Peyer's patch (tissue), 4 donors: Measurements from ENCODE around the gene ACLY. TPM values are rescaled to one million over a fixed set of nuclear protein-coding genes. Genes with fewer than 3 reads are reported as not detected.

Experiments used
- DNase-seq, 3 donors: peaks; one replicate each; pipeline ENCODE4 v3.0.0-alpha.2; 2017 to 2019
- H3K27ac ChIP-seq, 4 donors: fragments of 200-600 bp; sonication (generic); one replicate each; pipeline ENCODE4 v1.5.1; 2016 to 2019
- H3K27me3 ChIP-seq, 2 donors: fragments of 200-600 bp; sonication (generic); one replicate each; pipeline ENCODE4 v1.5.1; 2019
- H3K36me3 ChIP-seq, 3 donors: fragments of 200-600 bp; sonication (generic); one replicate each; pipeline ENCODE4 v1.5.1; 2016 to 2019
- H3K4me1 ChIP-seq, 4 donors: fragments of 200-600 bp; sonication (generic); one replicate each; pipeline ENCODE4 v1.5.1; 2016 to 2019
- H3K4me3 ChIP-seq, 4 donors: fragments of 200-600 bp; sonication (generic); 1 replicate in 3 of 4; 2 replicates in 1 of 4; pipeline ENCODE4 v1.5.1; 2016 to 2019; ENCODE audit warnings: mild to moderate bottlenecking in 1 of 4
- H3K9me3 ChIP-seq, 4 donors: fragments of 200-600 bp; sonication (generic); one replicate each; pipeline ENCODE4 v1.5.1; 2016 to 2019; ENCODE audit warnings: mild to moderate bottlenecking in 1 of 4
- POLR2A ChIP-seq, 2 donors: fragments of 450-650 bp; IDR thresholded peaks; one replicate each; pipeline ENCODE4 v1.5.1; 2017; ENCODE audit warnings: antibody characterized with exemption in 2 of 2, mild to moderate bottlenecking in 2 of 2, moderate library complexity in 2 of 2
- total RNA-seq, 4 donors: library from RNA; depleted of rRNA; stranded (reverse); fragments of >200 nt; gene quantifications; one replicate each; pipeline ENCODE4 v1.1.0, GENCODE V29; 2016
- TF ChIP-seq, protein P1 (sequence below), 6 experiments: fragments of 450-650 bp in 4 of 6; fragments of 200-600 bp in 2 of 6; sonication (generic) in 1 of 6; IDR thresholded peaks; one replicate each; pipeline ENCODE4 v1.5.1; 2017 to 2019; ENCODE audit warnings: antibody characterized with exemption in 6 of 6, mild to moderate bottlenecking in 3 of 6, moderate library complexity in 1 of 6

ACLY gene
- total RNA-seq, 4 donors from 2014 or later = 54.5 to 108 (median 74.0) TPM

- H3K4me1 ChIP-seq = peaks cover 0 to 22% (median 0%) of the 10 kb centered on the region in 4 donors
- no peaks in the 10 kb centered on the region for H3K27me3 ChIP-seq
- H3K4me3 ChIP-seq = no peak overlapping the region
- H3K36me3 ChIP-seq = peaks cover 0 to 86% (median 0%) of the 10 kb centered on the region in 3 donors
- TF ChIP-seq, protein P1, sequence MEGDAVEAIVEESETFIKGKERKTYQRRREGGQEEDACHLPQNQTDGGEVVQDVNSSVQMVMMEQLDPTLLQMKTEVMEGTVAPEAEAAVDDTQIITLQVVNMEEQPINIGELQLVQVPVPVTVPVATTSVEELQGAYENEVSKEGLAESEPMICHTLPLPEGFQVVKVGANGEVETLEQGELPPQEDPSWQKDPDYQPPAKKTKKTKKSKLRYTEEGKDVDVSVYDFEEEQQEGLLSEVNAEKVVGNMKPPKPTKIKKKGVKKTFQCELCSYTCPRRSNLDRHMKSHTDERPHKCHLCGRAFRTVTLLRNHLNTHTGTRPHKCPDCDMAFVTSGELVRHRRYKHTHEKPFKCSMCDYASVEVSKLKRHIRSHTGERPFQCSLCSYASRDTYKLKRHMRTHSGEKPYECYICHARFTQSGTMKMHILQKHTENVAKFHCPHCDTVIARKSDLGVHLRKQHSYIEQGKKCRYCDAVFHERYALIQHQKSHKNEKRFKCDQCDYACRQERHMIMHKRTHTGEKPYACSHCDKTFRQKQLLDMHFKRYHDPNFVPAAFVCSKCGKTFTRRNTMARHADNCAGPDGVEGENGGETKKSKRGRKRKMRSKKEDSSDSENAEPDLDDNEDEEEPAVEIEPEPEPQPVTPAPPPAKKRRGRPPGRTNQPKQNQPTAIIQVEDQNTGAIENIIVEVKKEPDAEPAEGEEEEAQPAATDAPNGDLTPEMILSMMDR (IDR thresholded peaks at IDR 0.05) = no peak
- no peak for TF ChIP-seq POLR2A (IDR thresholded peaks at IDR 0.05)
- peak overlapping the region in 3 of 4 donors; percentile 14 to 61 (median 50) for H3K27ac ChIP-seq
- H3K9me3 ChIP-seq = no peaks in the 10 kb centered on the region
- DNase-seq = no peak
Observed at GRCh38 chr17:41907185-41907556, 11.6 kb downstream of the ACLY start.

DNA sequence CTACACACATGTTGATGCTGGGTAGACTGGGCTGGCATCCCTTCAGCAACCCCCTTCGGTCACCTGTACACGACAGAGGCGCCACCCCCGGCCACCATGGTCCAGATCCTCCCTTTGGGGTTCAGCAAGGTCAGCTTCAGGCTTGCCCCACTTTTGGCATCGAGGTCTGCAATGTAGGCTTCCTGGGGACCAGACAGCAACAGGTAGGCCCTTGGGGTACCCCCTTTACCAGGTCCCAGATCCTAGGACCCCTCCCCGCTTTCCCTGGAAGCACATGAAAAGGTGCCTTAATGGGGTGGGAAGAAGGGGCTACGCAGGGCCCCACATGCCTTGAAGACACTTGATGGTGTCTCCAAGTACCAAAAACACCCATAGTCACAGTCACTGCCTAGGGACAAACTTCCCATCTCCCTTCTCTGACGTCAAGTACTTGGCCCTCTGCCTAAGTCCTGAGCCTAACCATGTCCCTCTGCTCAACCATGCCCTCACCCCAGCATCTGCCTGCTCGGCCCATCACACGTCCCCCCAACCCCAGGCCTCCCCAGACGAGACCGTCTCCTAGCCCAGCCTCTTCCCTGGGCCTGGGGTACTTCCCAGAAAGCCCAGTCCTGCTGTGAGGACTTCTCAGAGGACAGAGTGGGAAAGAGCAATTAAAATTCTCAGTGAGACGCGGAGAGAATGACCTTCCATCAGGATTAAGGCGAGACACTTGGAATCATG is 12.1 kb downstream of the ACLY start:
- Histone ChIP-seq H3K4me1 (peaks cover 0 to 22% (median 0%) of the 10 kb centered on the region in 4 donors), H3K9me3 (no peaks in the 10 kb centered on the region), H3K36me3 (peaks cover 0 to 86% (median 0%) of the 10 kb centered on the region in 3 donors), H3K4me3 (no peak overlapping the region), H3K27ac (peak overlapping the region; percentile 11 to 61 (median 32)), H3K27me3 (no peaks in the 10 kb centered on the region)
- no peak for DNase-seq
- TF ChIP-seq, protein P1 (IDR thresholded peaks at IDR 0.05) = no peak
- no peak for TF ChIP-seq POLR2A (IDR thresholded peaks at IDR 0.05)

DNA sequence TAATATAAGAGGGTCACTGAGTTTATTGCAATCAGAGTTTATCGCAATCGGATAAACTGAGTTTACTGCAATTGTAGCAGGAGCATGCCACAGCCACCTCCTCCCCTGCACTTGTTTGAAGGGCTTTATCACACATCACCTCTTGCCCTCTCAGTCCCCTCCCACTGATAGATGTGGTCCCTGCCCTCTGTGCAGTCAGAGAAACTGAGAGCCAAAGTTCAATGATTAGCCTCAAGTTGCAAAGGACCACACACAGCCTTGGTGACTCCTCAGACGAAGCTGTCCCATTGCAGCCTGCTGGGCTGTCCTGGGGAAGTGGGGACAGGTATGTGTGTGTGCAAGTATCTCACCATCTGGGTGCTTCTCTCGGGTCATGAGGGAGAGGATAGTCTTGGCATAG is 13.6 kb downstream of the ACLY start:
- no peak overlapping the region for H3K4me3 ChIP-seq
- H3K36me3 ChIP-seq = peaks cover 0 to 86% (median 0%) of the 10 kb centered on the region in 3 donors
- H3K27ac ChIP-seq = peak overlapping the region in 2 of 4 donors; percentile 52 to 57
- H3K4me1 ChIP-seq = peaks cover 0 to 22% (median 0%) of the 10 kb centered on the region in 4 donors
- no peaks in the 10 kb centered on the region for H3K27me3 ChIP-seq
- TF ChIP-seq, protein P1 (IDR thresholded peaks at IDR 0.05) = no peak
- TF ChIP-seq POLR2A (IDR thresholded peaks at IDR 0.05) = no peak
- no peaks in the 10 kb centered on the region for H3K9me3 ChIP-seq
- DNase-seq = peak in 1 of 3 donors; percentile 56

GRCh38 chr17:41904242-41904841 is 14.4 kb downstream of the ACLY start:
- Histone ChIP-seq H3K27ac (no peak overlapping the region), H3K36me3 (peaks cover 0 to 86% (median 0%) of the 10 kb centered on the region in 3 donors), H3K27me3 (no peaks in the 10 kb centered on the region), H3K4me3 (no peak overlapping the region), H3K4me1 (peaks cover 0 to 22% (median 0%) of the 10 kb centered on the region in 4 donors), H3K9me3 (no peaks in the 10 kb centered on the region)
- DNase-seq = no peak
- no peak for TF ChIP-seq POLR2A (IDR thresholded peaks at IDR 0.05)
- TF ChIP-seq, protein P1 (IDR thresholded peaks at IDR 0.05) = no peak

GRCh38 chr17:41901646-41902045 is 17.1 kb downstream of the ACLY start:
- Histone ChIP-seq H3K27me3 (no peaks in the 10 kb centered on the region), H3K9me3 (no peaks in the 10 kb centered on the region), H3K4me1 (peaks cover 0 to 5% (median 0%) of the 10 kb centered on the region in 4 donors), H3K4me3 (no peak overlapping the region), H3K27ac (no peak overlapping the region), H3K36me3 (peaks cover 0 to 90% (median 0%) of the 10 kb centered on the region in 3 donors)
- no peak for TF ChIP-seq POLR2A (IDR thresholded peaks at IDR 0.05)
- TF ChIP-seq, protein P1 (IDR thresholded peaks at IDR 0.05) = no peak
- no peak for DNase-seq
